B cell (primary cell): ENCODE data around the gene NR0B2. TPM values are rescaled to one million over a fixed set of nuclear protein-coding genes. Genes with fewer than 3 reads are reported as not detected.

Source experiments
- ATAC-seq: fragments of 200-7000 bp; cut with Tn5 transposase; one replicate; pipeline ENCODE4 v1.10.0; 2021; ENCODE audit warnings: low read depth, mild to moderate bottlenecking, moderate number of reproducible peaks, moderate library complexity
- CTCF ChIA-PET: fragments of 350-600 bp; sonication (Branson Sonifier 250); formaldehyde crosslinking; loops from one replicate; lab custom pipeline; 2021; ENCODE audit warnings: antibody characterized with exemption, inconsistent platforms; lab: Charles Lee
- POLR2A ChIA-PET: fragments of 350-600 bp; sonication (Branson Sonifier 250); formaldehyde crosslinking; loops from one replicate; lab custom pipeline; 2021; ENCODE audit warnings: antibody characterized with exemption; lab: Charles Lee
- DNase-seq: peaks from one replicate; pipeline ENCODE4 v3.0.0; 2013
- H2AFZ ChIP-seq: 2 replicates; pipeline ENCODE4 v1.6.1; 2012; ENCODE audit warnings: mild to moderate bottlenecking, low read depth, low read length; ENCODE audit not compliant: insufficient read depth, poor library complexity, severe bottlenecking
- H3K27ac ChIP-seq, 2 donors: 1 replicate in 1 of 2; 2 replicates in 1 of 2; pipeline ENCODE4 v1.5.1; 2012 to 2013; ENCODE audit warnings: low read length in 2 of 2, mild to moderate bottlenecking in 2 of 2, moderate library complexity in 1 of 2
- H3K27me3 ChIP-seq, 4 experiments: fragments of 200-600 bp in 1 of 4; sonication (generic) in 1 of 4; replicated peaks in 1 of 4; 1 replicate in 2 of 4; 2 replicates in 2 of 4; pipeline versions ENCODE4 v1.6.1 to v1.7.0; 2013 to 2016; ENCODE audit warnings: low read length in 3 of 4, mild to moderate bottlenecking in 2 of 4, mixed read lengths in 1 of 4, moderate library complexity in 1 of 4; ENCODE audit not compliant: insufficient read depth in 4 of 4, control insufficient read depth in 3 of 4; ENCODE audit errors: control extremely low read depth in 1 of 4
- H3K36me3 ChIP-seq, 2 experiments: replicated peaks in 1 of 2; 1 replicate in 1 of 2; 2 replicates in 1 of 2; pipeline versions ENCODE4 v1.6.1 to v1.7.1; 2013; ENCODE audit warnings: low read length in 1 of 2; ENCODE audit not compliant: insufficient read depth in 2 of 2, control insufficient read depth in 1 of 2; ENCODE audit errors: control extremely low read depth in 1 of 2, extremely low read depth in 1 of 2
- H3K4me1 ChIP-seq, 2 donors: fragments of 200-600 bp in 1 of 2; sonication (generic) in 1 of 2; 1 replicate in 1 of 2; 2 replicates in 1 of 2; pipeline versions ENCODE4 v1.5.1 to v1.6.1; 2013 to 2017; ENCODE audit warnings: low read length in 2 of 2; ENCODE audit not compliant: control insufficient read depth in 2 of 2, insufficient read depth in 2 of 2
- H3K4me2 ChIP-seq: replicated peaks from 2 replicates; pipeline ENCODE3; 2012; ENCODE audit warnings: mild to moderate bottlenecking, low read depth, low read length; ENCODE audit not compliant: poor library complexity, severe bottlenecking
- H3K4me3 ChIP-seq, 5 experiments: fragments of 200-600 bp in 1 of 5; sonication (generic) in 1 of 5; 1 replicate in 3 of 5; 2 replicates in 2 of 5; pipeline versions ENCODE4 v1.5.1 to v1.7.0; 2011 to 2016; ENCODE audit warnings: low read length in 4 of 5, mild to moderate bottlenecking in 4 of 5, low read depth in 2 of 5, control low read depth in 1 of 5, moderate library complexity in 1 of 5; ENCODE audit not compliant: insufficient read depth in 1 of 5; ENCODE audit errors: control extremely low read depth in 1 of 5, extremely low read depth in 1 of 5
- H3K79me2 ChIP-seq: fragments of 200-600 bp; sonication (generic); one replicate; pipeline ENCODE4 v1.6.0; 2016; ENCODE audit warnings: low read length; ENCODE audit not compliant: control insufficient read depth, insufficient read depth
- H3K9ac ChIP-seq: fragments of 200-600 bp; sonication (generic); 2 replicates; pipeline ENCODE4 v1.6.1; 2017; ENCODE audit warnings: mild to moderate bottlenecking, low read length, moderate library complexity
- H3K9me3 ChIP-seq, 3 donors: one replicate each; pipeline versions ENCODE4 v1.6.1 to v1.7.1; 2013; ENCODE audit warnings: low read length in 2 of 3; ENCODE audit not compliant: control insufficient read depth in 2 of 3, insufficient read depth in 1 of 3; ENCODE audit errors: control extremely low read depth in 1 of 3
- H4K20me1 ChIP-seq: 2 replicates; pipeline ENCODE4 v1.6.0; 2012; ENCODE audit warnings: mild to moderate bottlenecking, low read length; ENCODE audit not compliant: insufficient read depth, control insufficient read depth, poor library complexity, severe bottlenecking
- H3K27ac Mint-ChIP-seq: one replicate; pipeline ENCODE4 v1.8.0; 2021; ENCODE audit warnings: mixed read lengths
- H3K27me3 Mint-ChIP-seq: one replicate; pipeline ENCODE4 v1.8.0; 2021; ENCODE audit warnings: mixed read lengths
- H3K4me1 Mint-ChIP-seq: one replicate; pipeline ENCODE4 v1.8.0; 2021; ENCODE audit warnings: mixed read lengths
- H3K4me3 Mint-ChIP-seq: one replicate; pipeline ENCODE4 v1.8.0; 2021; ENCODE audit warnings: mixed read lengths
- H3K9me3 Mint-ChIP-seq: one replicate; pipeline ENCODE4 v1.8.0; 2022; ENCODE audit warnings: mixed read lengths; ENCODE audit not compliant: insufficient read depth
- EZH2 ChIP-seq: IDR thresholded peaks from 2 replicates; pipeline ENCODE4 v1.6.1; 2012; ENCODE audit warnings: borderline replicate concordance, low read depth, mild to moderate bottlenecking, moderate library complexity, low read length; ENCODE audit not compliant: insufficient read depth, poor library complexity, severe bottlenecking
- WGBS: methylation state at CpG from one replicate; pipeline ENCODE4 v1.1.5; 2013; ENCODE audit warnings: missing lambda C conversion rate; ENCODE audit not compliant: insufficient coverage; 5-methylcytosine and 5-hydroxymethylcytosine counted together
- intact Hi-C: fragments of 100-400 bp; cut with micrococcal nuclease; formaldehyde crosslinking; loops from one replicate; pipeline ENCODE4 v1.10.0; 2022
- polyA plus RNA-seq: library from polyadenylated mRNA; depleted of rRNA; stranded (reverse); fragments of >200 nt; gene quantifications from 2 replicates; pipeline ENCODE4 v1.2.3, GENCODE V29; 2012
- total RNA-seq, 2 donors: library from RNA; stranded (reverse); fragments of 120-200 nt in 1 of 2; gene quantifications; 1 replicate in 1 of 2; 2 replicates in 1 of 2; pipeline versions ENCODE4 v1.2.3 to v1.2.4, GENCODE V29; 2013 to 2022
- TF ChIP-seq, protein P1 (sequence below): fragments of 200-600 bp; IDR thresholded peaks from one replicate; pipeline ENCODE4 v1.8.0; 2022; ENCODE audit warnings: antibody characterized with exemption, mild to moderate bottlenecking

NR0B2 gene
- total and polyA plus RNA-seq, 2 donors (not counting 1 experiment from before 2014, with no cell fraction given), result not detected

- H2AFZ ChIP-seq, result no peak overlapping the region
- no peaks in the 10 kb centered on the region for H3K79me2 ChIP-seq
- ATAC-seq, result no peak
- H3K9ac ChIP-seq, result no peak overlapping the region
- intact Hi-C loops, result no loop called here
- ChIA-PET CTCF (no interaction called here), POLR2A (no interaction called here)
- H3K4me1 Mint-ChIP-seq, result no peaks in the 10 kb centered on the region
- H3K9me3 Mint-ChIP-seq, result no peaks in the 10 kb centered on the region
- H3K4me3 ChIP-seq, result no peak overlapping the region
- H3K4me3 Mint-ChIP-seq, result no peak overlapping the region
- no peak overlapping the region for H3K4me2 ChIP-seq
- TF ChIP-seq, protein P1, sequence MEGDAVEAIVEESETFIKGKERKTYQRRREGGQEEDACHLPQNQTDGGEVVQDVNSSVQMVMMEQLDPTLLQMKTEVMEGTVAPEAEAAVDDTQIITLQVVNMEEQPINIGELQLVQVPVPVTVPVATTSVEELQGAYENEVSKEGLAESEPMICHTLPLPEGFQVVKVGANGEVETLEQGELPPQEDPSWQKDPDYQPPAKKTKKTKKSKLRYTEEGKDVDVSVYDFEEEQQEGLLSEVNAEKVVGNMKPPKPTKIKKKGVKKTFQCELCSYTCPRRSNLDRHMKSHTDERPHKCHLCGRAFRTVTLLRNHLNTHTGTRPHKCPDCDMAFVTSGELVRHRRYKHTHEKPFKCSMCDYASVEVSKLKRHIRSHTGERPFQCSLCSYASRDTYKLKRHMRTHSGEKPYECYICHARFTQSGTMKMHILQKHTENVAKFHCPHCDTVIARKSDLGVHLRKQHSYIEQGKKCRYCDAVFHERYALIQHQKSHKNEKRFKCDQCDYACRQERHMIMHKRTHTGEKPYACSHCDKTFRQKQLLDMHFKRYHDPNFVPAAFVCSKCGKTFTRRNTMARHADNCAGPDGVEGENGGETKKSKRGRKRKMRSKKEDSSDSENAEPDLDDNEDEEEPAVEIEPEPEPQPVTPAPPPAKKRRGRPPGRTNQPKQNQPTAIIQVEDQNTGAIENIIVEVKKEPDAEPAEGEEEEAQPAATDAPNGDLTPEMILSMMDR, result no peak
- TF ChIP-seq EZH2, result no peak
- H3K27ac ChIP-seq, result no peak overlapping the region
- no peaks in the 10 kb centered on the region for H3K4me1 ChIP-seq
- no peaks in the 10 kb centered on the region for H3K27me3 Mint-ChIP-seq
- H3K9me3 ChIP-seq, result peaks cover 0 to 2% (median 0%) of the 10 kb centered on the region in 3 donors
- H3K27me3 ChIP-seq, result no peaks in the 10 kb centered on the region
- H3K27ac Mint-ChIP-seq, result no peak overlapping the region
- 75% methylated on average over 6 of the region's 8 CpGs for WGBS
- no peaks in the 10 kb centered on the region for H4K20me1 ChIP-seq
- no peak for DNase-seq
- peaks cover 0 to 7% of the 10 kb centered on the region in 2 experiments for H3K36me3 ChIP-seq
These were observed 36.8 kb upstream of the NR0B2 start for GRCh38 chr1:26950602-26951001.

GRCh38 chr1:26949926-26950319 is 36.1 kb upstream of the NR0B2 start:
- DNase-seq (no peak), ATAC-seq (no peak)
- TF ChIP-seq EZH2, result no peak
- TF ChIP-seq, protein P1, result no peak
- no peak overlapping the region for H3K4me3 Mint-ChIP-seq
- Histone ChIP-seq H4K20me1 (no peaks in the 10 kb centered on the region), H3K79me2 (no peaks in the 10 kb centered on the region), H3K9me3 (peaks cover 0 to 2% (median 0%) of the 10 kb centered on the region in 3 donors), H3K4me1 (no peaks in the 10 kb centered on the region), H3K9ac (no peak overlapping the region), H3K4me2 (no peak overlapping the region), H3K27me3 (no peaks in the 10 kb centered on the region), H3K4me3 (no peak overlapping the region), H3K36me3 (peaks cover 0 to 14% of the 10 kb centered on the region in 2 experiments), H3K27ac (no peak overlapping the region), H2AFZ (no peak overlapping the region)
- intact Hi-C loops, result no loop called here
- no peaks in the 10 kb centered on the region for H3K27me3 Mint-ChIP-seq
- H3K27ac Mint-ChIP-seq, result no peak overlapping the region
- no peaks in the 10 kb centered on the region for H3K9me3 Mint-ChIP-seq
- POLR2A ChIA-PET, result no interaction called here
- H3K4me1 Mint-ChIP-seq, result no peaks in the 10 kb centered on the region
- CTCF ChIA-PET, result no interaction called here
- WGBS, result 94% methylated on average over 3 of the region's 3 CpGs
